ENCODE data around the gene ZBTB44.

ZBTB44 gene

DNA sequence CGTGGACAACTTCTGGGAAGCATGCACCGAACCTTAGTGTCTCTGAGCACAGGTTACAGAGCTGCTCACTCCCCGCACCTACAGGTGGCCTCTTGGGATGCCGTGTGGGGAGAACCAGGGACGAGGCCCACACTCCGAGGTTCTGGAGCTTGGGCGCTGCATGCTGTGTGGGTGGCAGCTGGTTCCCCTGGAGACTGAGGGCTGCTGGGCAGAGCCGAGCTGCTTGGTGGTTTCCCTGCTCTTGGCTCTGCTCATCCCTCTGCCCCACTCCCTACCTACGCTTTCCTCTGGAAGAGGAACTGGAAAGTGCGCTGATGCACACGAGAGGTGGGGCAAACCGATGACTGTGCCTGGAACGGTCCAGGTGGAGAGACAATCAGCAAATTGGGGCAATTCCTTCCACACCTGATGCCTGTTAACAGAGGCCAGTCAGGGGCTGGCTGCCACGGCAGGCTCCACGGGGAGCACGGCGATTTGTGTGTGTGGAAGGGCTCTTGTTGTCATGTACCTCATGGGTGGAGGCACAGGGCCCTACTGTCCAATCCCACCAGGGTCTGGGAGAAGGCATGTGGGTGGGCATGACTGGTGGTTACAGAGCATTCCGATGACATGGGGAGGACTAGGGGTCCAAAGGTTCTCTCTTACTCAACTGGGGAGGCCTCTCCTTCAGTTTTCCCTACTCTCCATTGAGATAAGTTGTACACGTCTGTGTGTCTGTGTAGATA, 94.2 kb downstream of the ZBTB44 start:
- DNase-seq (ENCODE audit: low read depth) = no peak
- TF ChIP-seq, protein P1, sequence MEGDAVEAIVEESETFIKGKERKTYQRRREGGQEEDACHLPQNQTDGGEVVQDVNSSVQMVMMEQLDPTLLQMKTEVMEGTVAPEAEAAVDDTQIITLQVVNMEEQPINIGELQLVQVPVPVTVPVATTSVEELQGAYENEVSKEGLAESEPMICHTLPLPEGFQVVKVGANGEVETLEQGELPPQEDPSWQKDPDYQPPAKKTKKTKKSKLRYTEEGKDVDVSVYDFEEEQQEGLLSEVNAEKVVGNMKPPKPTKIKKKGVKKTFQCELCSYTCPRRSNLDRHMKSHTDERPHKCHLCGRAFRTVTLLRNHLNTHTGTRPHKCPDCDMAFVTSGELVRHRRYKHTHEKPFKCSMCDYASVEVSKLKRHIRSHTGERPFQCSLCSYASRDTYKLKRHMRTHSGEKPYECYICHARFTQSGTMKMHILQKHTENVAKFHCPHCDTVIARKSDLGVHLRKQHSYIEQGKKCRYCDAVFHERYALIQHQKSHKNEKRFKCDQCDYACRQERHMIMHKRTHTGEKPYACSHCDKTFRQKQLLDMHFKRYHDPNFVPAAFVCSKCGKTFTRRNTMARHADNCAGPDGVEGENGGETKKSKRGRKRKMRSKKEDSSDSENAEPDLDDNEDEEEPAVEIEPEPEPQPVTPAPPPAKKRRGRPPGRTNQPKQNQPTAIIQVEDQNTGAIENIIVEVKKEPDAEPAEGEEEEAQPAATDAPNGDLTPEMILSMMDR (IDR thresholded peaks at IDR 0.05; ENCODE audit: control insufficient read depth, extremely low read depth, insufficient read depth) = no peak
- H3K4me3 ChIP-seq (ENCODE audit: low read depth, low read length) = no peak overlapping the region

DNA sequence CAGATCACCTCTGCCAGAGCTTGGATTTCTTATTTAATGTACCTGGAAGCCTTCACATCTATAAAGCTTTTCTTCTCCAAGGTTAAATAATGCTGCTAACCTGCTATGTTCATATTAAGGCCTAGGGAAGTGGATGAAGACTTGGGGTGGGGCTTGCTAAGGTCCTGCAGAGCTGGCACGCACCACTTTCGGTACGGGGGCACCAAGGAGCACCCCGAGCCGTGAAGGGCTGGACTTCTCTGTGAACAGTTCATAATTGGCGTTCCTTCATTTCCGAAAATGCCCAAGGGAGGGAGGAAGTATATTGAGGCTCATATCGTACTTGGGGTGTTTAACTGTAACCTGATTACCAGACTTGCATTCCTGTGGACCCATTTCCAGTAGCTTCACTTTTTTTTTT, 95.6 kb downstream of the ZBTB44 start:
- TF ChIP-seq, protein P1 (IDR thresholded peaks at IDR 0.05; ENCODE audit: control insufficient read depth, extremely low read depth, insufficient read depth) = no peak
- no peak overlapping the region for H3K4me3 ChIP-seq (ENCODE audit: low read depth, low read length)
- no peak for DNase-seq (ENCODE audit: low read depth)

GRCh38 chr11:130218501-130219070, 96.1 kb downstream of the ZBTB44 start:
- TF ChIP-seq, protein P1 (IDR thresholded peaks at IDR 0.05; ENCODE audit: control insufficient read depth, extremely low read depth, insufficient read depth) = no peak
- no peak for DNase-seq (ENCODE audit: low read depth)
- no peak overlapping the region for H3K4me3 ChIP-seq (ENCODE audit: low read depth, low read length)

DNA sequence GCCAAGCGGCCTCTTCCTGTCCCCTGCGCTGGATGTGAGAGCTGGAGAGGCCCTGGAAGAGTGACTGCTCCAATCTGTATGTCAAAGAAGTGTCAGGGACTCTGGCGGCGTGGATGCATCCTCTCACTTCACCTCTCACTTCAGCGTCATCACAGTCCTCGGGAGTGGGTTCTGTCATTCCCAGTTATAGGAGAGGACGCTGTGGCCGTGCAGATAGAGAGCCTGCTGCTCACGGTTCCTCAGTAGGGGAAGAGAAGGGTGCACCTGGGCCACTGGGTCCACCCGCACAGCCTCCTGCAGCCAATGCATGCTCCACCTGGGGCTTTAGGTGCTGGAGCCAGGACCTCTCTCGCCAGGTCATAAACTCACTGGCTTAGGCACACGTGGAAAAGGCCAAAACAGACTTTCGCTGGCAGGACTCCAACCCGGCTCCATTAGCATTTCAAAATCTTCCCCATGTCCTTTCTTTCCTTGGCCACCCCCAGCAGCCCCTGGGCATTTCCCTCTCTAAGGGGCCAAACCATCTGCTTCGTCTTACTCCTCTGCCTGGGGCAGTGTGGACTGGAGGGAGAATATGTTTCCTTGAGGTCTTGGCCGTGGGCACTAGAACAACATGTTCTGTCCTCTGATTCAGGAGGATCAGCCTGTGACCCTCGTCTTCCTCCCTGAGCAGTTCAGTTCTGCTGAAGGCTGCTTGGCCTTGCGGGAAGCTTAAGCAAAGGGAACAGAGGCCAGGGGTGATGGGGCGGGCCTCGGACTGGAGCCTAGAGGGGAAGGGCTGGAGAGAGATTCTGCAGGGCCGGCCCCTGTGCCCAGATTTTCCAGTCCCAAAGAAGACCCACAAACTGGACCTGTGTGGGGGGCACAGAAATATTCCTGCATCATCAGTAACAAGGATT, 97.3 kb downstream of the ZBTB44 start:
- DNase-seq (ENCODE audit: low read depth) = no peak
- H3K4me3 ChIP-seq (ENCODE audit: low read depth, low read length) = no peak overlapping the region
- TF ChIP-seq, protein P1 (IDR thresholded peaks at IDR 0.05; ENCODE audit: control insufficient read depth, extremely low read depth, insufficient read depth) = no peak

- TF ChIP-seq, protein P1 (IDR thresholded peaks at IDR 0.05; ENCODE audit: control insufficient read depth, extremely low read depth, insufficient read depth) = no peak
- DNase-seq (ENCODE audit: low read depth) = no peak
- no peak overlapping the region for H3K4me3 ChIP-seq (ENCODE audit: low read depth, low read length)
These were observed 98.1 kb downstream of the ZBTB44 start for GRCh38 chr11:130216591-130217132.

DNA sequence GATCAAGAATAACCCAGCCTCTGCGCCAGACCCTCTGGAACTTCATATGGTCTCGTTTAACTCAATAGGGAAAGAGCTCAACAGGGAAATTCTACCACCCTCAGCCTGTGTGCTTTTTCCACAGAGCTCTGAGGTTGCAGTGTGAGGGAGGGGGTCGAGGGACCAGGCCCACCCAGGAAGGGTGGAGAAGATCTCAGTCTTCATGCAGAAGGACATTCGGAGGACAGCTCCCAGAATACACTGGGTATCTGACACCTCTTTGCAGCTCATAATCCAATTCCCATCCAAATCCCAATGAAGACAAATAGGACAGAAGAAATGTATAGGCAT, 98.5 kb downstream of the ZBTB44 start:
- H3K4me3 ChIP-seq (ENCODE audit: low read depth, low read length) = no peak overlapping the region
- TF ChIP-seq, protein P1 (IDR thresholded peaks at IDR 0.05; ENCODE audit: control insufficient read depth, extremely low read depth, insufficient read depth) = no peak
- DNase-seq (ENCODE audit: low read depth) = no peak

Measured in LNCaP clone FGC (cell line).